GM12878 (cell line): ENCODE measurements around the gene JAKMIP1. TPM values are rescaled to one million over a fixed set of nuclear protein-coding genes. Genes with fewer than 3 reads are reported as not detected.

Experiments used
- ATAC-seq: fragments of 200-7000 bp; cut with Tn5 transposase; 3 replicates; pipeline ENCODE4 v1.9.1; 2020; ENCODE audit warnings: mild to moderate bottlenecking, moderate library complexity
- BruUV-seq: library from RNA; stranded (reverse); fragments of 400-500 nt; replicated peaks from 2 replicates; lab custom pipeline; 2021; lab: Mats Ljungman, UMichigan
- CTCF ChIA-PET: fragments of 300-600 bp; sonication (Branson Sonifier 250); formaldehyde crosslinking; extraction: SDS; loops from one replicate; lab custom pipeline; 2021; ENCODE audit warnings: inconsistent platforms; lab: Yijun Ruan, JAX
- POLR2A ChIA-PET: fragments of 350-600 bp; formaldehyde crosslinking; extraction: SDS; loops from one replicate; lab custom pipeline; 2021; ENCODE audit warnings: inconsistent platforms; lab: Charles Lee
- RAD21 ChIA-PET: fragments of 300-600 bp; sonication (Branson Sonifier 250); formaldehyde crosslinking; loops from one replicate; lab custom pipeline; 2023; ENCODE audit warnings: antibody characterized with exemption; ENCODE audit not compliant: unreplicated experiment; lab: Charles Lee
- SMC1A ChIA-PET: fragments of 300-600 bp; sonication (Branson Sonifier 250); formaldehyde crosslinking; loops from one replicate; lab custom pipeline; 2023; ENCODE audit not compliant: unreplicated experiment, uncharacterized antibody; lab: Charles Lee
- DNase-seq: peaks from one replicate; pipeline ENCODE4 v3.0.0-alpha.2; 2011; ENCODE audit warnings: low read depth, low spot score
- FAIRE-seq: peaks from 3 replicates; lab custom pipeline; 2011; peaks lifted over from hg19 to GRCh38; lab: Jason Lieb, UNC
- H2AFZ ChIP-seq: 2 replicates; pipeline ENCODE4 v1.6.0; 2011; ENCODE audit warnings: low read depth, low read length, control low read depth; ENCODE audit not compliant: control insufficient read depth
- H3K27ac ChIP-seq: 2 replicates; pipeline ENCODE4 v1.5.1; 2011; ENCODE audit warnings: control low read depth; ENCODE audit not compliant: control insufficient read depth, insufficient read depth
- H3K27me3 ChIP-seq, 2 experiments: replicated peaks in 1 of 2; 2 replicates each; pipeline versions ENCODE4 v1.6.0 to v1.6.1; 2011; ENCODE audit warnings: low read length in 1 of 2; ENCODE audit not compliant: control insufficient read depth in 2 of 2, insufficient read depth in 2 of 2
- H3K36me3 ChIP-seq, 2 experiments: 2 replicates each; pipeline ENCODE4 v1.5.1; 2011; ENCODE audit warnings: low read length in 1 of 2; ENCODE audit not compliant: control insufficient read depth in 2 of 2, insufficient read depth in 2 of 2
- H3K4me1 ChIP-seq: 2 replicates; pipeline ENCODE4 v1.6.1; 2011; ENCODE audit warnings: mild to moderate bottlenecking, low read length, moderate library complexity, mixed read lengths; ENCODE audit not compliant: control insufficient read depth, insufficient read depth
- H3K4me2 ChIP-seq: 2 replicates; pipeline ENCODE4 v1.6.0; 2011; ENCODE audit warnings: control low read depth; ENCODE audit not compliant: control insufficient read depth, insufficient read depth
- H3K4me3 ChIP-seq: fragments of 200-600 bp; sonication (generic); 2 replicates; pipeline ENCODE4 v1.5.1; 2016
- H3K79me2 ChIP-seq: 2 replicates; pipeline ENCODE4 v1.6.0; 2011; ENCODE audit warnings: low read length; ENCODE audit not compliant: control insufficient read depth, insufficient read depth
- H3K9ac ChIP-seq: 2 replicates; pipeline ENCODE4 v1.8.0; 2011; ENCODE audit warnings: low read length, control low read depth, mixed read lengths; ENCODE audit not compliant: control insufficient read depth, insufficient read depth
- H3K9me3 ChIP-seq: replicated peaks from 3 replicates; pipeline ENCODE4 v1.5.1; 2011; ENCODE audit warnings: mild to moderate bottlenecking, low read length; ENCODE audit not compliant: control insufficient read depth, insufficient read depth
- H4K20me1 ChIP-seq: 2 replicates; pipeline ENCODE4 v1.6.0; 2011; ENCODE audit not compliant: control insufficient read depth, insufficient read depth
- FOXM1 ChIP-seq: IDR thresholded peaks from 2 replicates; pipeline ENCODE4 v1.6.1; 2012; ENCODE audit warnings: low read depth, mild to moderate bottlenecking, inconsistent platforms, low read length, moderate library complexity
- RCOR1 ChIP-seq: conservative IDR thresholded peaks from 2 replicates; pipeline ENCODE4 v1.6.1; 2012; ENCODE audit warnings: low read depth, low read length, improper control_type of control experiment
- WGBS: methylation state at CpG from one replicate; pipeline ENCODE4 v1.1.6; 2016; ENCODE audit warnings: low lambda C conversion rate; ENCODE audit not compliant: insufficient replicate concordance, insufficient coverage; ENCODE audit errors: missing lambda C conversion rate; 5-methylcytosine and 5-hydroxymethylcytosine counted together
- in situ Hi-C: fragments of 300-500 bp; cut with MboI; formaldehyde crosslinking; loops from 9 replicates; pipeline ENCODE4 v1.14.3; 2018; ENCODE audit warnings: mixed read lengths
- intact Hi-C: fragments of 100-400 bp; cut with micrococcal nuclease; formaldehyde crosslinking; loops from one replicate; pipeline ENCODE4 v1.14.2; 2022; ENCODE audit not compliant: unreplicated experiment
- polyA plus RNA-seq, 11 experiments: library from polyadenylated mRNA; depleted of rRNA in 4 of 11; unstranded in 6 of 11; stranded (reverse) in 5 of 11; fragments of >200 nt; fragmentation: Nextera tagmentation in 4 of 11; fragmentation: Illumina TruSeq in 1 of 11; extraction: Ambion mirVana in 4 of 11; extraction: Trizol in 1 of 11; gene quantifications; 1 replicate in 1 of 11; 2 replicates in 10 of 11; pipeline versions ENCODE4 v1.2.1 to v1.2.3, GENCODE V29; 2011 to 2016; ENCODE audit warnings: inconsistent platforms in 2 of 11, missing spikeins in 2 of 11, low read depth in 1 of 11
- total RNA-seq, 4 experiments: library from RNA; depleted of rRNA in 3 of 4; stranded (reverse); fragments of >200 nt in 3 of 4; fragmentation: Illumina TruSeq in 1 of 4; extraction: Trizol in 1 of 4; gene quantifications; 2 replicates each; pipeline versions ENCODE4 v1.2.1 to v1.2.3, GENCODE V29; 2013 to 2021
- TF ChIP-seq, protein P1 (sequence below): fragments of 450-650 bp; IDR thresholded peaks from 2 replicates; pipeline ENCODE4 v1.6.1; 2017; ENCODE audit warnings: mild to moderate bottlenecking, moderate library complexity
- TF ChIP-seq, protein P2 (sequence below): fragments of 450-650 bp; IDR thresholded peaks from 2 replicates; pipeline ENCODE4 v1.6.1; 2018; ENCODE audit warnings: mild to moderate bottlenecking, low read depth, moderate library complexity; ENCODE audit not compliant: partially characterized antibody

JAKMIP1 gene
- total and polyA plus RNA-seq, 10 of the 15 experiments (the other 5 are each of a cell fraction or from before 2014, with no cell fraction given) = 0.52 to 16.7 (median 12.3) TPM

DNA sequence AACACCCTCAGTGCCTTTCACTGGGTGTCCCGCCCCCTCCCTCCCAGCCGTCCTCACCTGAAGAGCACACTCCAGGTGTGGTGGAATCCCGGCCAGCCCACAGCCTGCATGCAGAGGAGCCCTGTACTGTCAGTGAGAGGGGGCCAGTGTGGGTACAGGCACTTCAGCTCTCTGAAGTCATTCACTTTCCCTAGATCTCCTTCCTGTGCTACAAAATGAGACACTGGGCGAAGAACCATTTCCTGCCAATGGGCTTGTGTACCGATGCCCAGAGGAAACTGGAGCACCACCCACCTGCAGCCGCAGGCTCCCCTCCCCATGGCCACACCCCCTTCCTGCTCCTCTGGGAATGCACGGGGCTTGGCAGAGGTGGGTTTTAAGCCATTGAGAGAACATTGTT lies 108.2 kb downstream of the JAKMIP1 start:
- intact Hi-C loops (no loop called here), in situ Hi-C loops (no loop called here)
- Histone ChIP-seq H3K9me3 (no peaks in the 10 kb centered on the region), H3K36me3 (no peaks in the 10 kb centered on the region), H3K9ac (no peak overlapping the region), H3K4me1 (peaks cover 3% of the 10 kb centered on the region; the same call in 1 of the 2 replicates), H3K79me2 (no peaks in the 10 kb centered on the region), H3K4me3 (no peak overlapping the region), H3K27ac (no peak overlapping the region), H3K4me2 (no peak overlapping the region), H4K20me1 (no peaks in the 10 kb centered on the region), H2AFZ (no peak overlapping the region), H3K27me3 (no peaks in the 10 kb centered on the region)
- POLR2A ChIA-PET = no interaction called here
- FAIRE-seq = no peak
- SMC1A ChIA-PET = no interaction called here
- WGBS = 34% methylated on average over 7 of the region's 7 CpGs
- CTCF ChIA-PET = no interaction called here
- BruUV-seq = no TSS peak
- no peak for ATAC-seq
- RAD21 ChIA-PET = no interaction called here
- DNase-seq = no peak
- TF ChIP-seq, protein P1, sequence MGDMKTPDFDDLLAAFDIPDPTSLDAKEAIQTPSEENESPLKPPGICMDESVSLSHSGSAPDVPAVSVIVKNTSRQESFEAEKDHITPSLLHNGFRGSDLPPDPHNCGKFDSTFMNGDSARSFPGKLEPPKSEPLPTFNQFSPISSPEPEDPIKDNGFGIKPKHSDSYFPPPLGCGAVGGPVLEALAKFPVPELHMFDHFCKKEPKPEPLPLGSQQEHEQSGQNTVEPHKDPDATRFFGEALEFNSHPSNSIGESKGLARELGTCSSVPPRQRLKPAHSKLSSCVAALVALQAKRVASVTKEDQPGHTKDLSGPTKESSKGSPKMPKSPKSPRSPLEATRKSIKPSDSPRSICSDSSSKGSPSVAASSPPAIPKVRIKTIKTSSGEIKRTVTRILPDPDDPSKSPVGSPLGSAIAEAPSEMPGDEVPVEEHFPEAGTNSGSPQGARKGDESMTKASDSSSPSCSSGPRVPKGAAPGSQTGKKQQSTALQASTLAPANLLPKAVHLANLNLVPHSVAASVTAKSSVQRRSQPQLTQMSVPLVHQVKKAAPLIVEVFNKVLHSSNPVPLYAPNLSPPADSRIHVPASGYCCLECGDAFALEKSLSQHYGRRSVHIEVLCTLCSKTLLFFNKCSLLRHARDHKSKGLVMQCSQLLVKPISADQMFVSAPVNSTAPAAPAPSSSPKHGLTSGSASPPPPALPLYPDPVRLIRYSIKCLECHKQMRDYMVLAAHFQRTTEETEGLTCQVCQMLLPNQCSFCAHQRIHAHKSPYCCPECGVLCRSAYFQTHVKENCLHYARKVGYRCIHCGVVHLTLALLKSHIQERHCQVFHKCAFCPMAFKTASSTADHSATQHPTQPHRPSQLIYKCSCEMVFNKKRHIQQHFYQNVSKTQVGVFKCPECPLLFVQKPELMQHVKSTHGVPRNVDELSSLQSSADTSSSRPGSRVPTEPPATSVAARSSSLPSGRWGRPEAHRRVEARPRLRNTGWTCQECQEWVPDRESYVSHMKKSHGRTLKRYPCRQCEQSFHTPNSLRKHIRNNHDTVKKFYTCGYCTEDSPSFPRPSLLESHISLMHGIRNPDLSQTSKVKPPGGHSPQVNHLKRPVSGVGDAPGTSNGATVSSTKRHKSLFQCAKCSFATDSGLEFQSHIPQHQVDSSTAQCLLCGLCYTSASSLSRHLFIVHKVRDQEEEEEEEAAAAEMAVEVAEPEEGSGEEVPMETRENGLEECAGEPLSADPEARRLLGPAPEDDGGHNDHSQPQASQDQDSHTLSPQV = no peak
- TF ChIP-seq, protein P2, sequence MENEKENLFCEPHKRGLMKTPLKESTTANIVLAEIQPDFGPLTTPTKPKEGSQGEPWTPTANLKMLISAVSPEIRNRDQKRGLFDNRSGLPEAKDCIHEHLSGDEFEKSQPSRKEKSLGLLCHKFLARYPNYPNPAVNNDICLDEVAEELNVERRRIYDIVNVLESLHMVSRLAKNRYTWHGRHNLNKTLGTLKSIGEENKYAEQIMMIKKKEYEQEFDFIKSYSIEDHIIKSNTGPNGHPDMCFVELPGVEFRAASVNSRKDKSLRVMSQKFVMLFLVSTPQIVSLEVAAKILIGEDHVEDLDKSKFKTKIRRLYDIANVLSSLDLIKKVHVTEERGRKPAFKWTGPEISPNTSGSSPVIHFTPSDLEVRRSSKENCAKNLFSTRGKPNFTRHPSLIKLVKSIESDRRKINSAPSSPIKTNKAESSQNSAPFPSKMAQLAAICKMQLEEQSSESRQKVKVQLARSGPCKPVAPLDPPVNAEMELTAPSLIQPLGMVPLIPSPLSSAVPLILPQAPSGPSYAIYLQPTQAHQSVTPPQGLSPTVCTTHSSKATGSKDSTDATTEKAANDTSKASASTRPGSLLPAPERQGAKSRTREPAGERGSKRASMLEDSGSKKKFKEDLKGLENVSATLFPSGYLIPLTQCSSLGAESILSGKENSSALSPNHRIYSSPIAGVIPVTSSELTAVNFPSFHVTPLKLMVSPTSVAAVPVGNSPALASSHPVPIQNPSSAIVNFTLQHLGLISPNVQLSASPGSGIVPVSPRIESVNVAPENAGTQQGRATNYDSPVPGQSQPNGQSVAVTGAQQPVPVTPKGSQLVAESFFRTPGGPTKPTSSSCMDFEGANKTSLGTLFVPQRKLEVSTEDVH = no peak
- TF ChIP-seq RCOR1 (no peak), FOXM1 (no peak)
